HG03097 (cell line): ENCODE results near the gene C10orf90.

ENCODE experiments used
- ATAC-seq: cut with Tn5 transposase; IDR thresholded peaks from one replicate; pipeline ENCODE4 v1.9.1; 2021; ENCODE audit not compliant: unreplicated experiment, low FRiP score

C10orf90 gene

DNA sequence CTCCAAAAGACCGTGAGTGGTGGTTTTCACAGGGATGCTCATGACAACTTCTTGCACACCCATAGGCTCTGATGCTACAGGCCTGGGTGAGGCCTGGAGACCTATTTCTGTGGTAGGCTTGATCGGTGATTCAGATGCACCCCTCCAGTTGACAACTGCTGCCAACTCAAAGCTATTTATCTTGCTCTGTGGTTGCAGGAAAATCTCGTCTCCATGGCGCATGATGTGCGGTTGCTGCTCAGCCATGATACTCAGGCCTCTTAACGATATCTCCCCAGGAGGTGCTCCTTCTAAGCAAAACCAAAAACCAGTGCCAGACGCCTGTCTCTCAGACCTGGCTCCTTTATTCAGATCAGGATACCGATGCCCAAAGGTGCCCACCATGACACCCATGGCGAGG lies 31.4 kb downstream of the C10orf90 start:
- no peak for ATAC-seq

DNA sequence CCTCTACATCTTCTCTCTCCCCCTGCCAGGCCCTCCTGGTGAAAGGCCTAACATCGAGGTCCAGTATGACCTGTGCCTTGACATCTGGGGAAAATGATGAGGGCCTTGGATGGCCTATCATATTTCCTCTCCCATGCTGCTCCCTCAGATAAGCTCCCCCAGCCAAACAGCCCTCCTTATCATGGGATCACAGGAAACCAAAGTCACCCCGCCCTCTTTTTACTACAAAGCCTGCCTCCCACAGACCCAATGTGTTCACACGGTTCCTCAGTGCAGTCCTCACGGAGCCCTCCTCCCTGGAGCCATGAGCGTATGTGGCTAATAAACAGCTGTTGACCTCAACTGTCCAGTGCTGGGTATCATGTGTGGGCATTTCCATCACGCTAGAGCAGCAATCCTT lies 32.0 kb downstream of the C10orf90 start:
- no peak for ATAC-seq

GRCh38 chr10:126637501-126637900 lies 33.0 kb downstream of the C10orf90 start:
- no peak for ATAC-seq

DNA sequence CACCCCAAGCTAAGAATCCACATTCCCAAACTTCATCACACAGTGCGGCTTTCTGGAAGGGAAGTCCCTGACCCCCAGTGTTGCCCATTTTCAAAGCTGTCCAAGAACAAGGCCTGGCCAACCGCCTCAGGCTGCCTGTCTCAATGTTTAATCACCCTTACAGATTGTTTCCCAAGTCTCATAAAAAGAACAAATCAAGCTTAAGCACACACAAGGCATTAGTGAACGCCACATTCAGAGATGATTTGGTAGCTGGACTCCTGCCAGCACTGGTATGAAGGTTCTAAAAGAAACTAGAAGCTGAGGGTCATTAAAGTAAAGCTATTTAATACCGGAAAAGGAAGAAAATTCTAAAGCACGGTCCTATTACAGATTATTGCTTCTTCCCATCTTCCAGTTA lies 35.6 kb downstream of the C10orf90 start:
- no peak for ATAC-seq

- ATAC-seq: no peak
Measured at GRCh38 chr10:126634347-126634746, 36.1 kb downstream of the C10orf90 start.

DNA sequence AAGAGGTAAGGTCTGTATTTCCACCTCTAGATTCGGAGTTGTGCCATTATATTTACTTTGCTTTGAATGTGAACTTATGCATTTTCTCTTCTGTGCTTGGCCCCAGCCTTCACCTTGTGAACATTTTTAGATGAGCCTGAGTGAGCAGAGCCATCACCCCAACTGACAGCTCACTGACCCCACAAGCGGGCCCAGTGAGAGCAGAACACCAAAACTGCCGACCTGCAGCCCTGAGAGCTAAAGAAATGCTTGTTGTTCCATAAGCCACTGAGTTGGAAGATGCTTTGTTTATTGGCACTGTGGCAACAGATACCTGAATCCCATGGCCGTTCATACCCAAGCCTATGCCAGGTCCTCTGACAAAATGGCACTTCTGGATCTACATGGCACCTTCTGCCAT lies 37.8 kb downstream of the C10orf90 start:
- no peak for ATAC-seq

DNA sequence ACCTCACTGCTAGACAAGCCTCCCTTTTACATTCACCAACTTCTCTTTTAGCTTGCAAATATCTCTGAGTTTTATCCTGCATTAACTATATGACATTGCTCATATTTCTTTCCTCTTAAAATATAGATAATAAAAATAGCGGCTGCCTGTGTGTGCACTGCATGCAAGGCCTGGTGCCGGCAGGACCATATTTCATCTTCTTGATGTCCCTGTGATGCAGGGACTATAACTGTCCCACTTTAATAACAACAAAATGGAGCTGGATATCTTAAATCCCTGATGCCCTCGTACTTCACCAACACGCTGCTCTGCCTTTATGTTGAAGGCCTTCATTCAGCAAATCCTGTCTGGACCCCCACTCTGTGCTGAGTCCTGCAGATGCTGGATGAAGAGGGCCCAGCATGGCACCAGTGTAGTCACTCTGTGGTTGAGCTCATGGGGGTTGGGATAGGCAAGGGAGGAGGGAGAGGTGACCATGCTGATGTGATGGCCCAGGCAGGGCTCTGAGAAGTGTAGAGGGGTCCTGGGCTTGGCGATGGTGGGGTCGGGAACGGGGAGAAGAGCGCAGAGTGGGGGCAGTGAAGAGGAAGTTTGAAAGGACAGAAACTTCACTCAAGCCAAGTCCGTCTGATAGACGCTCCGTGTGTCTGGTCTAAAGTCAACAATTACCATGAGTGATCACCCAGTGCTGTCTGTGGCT lies 40.4 kb downstream of the C10orf90 start:
- no peak for ATAC-seq

DNA sequence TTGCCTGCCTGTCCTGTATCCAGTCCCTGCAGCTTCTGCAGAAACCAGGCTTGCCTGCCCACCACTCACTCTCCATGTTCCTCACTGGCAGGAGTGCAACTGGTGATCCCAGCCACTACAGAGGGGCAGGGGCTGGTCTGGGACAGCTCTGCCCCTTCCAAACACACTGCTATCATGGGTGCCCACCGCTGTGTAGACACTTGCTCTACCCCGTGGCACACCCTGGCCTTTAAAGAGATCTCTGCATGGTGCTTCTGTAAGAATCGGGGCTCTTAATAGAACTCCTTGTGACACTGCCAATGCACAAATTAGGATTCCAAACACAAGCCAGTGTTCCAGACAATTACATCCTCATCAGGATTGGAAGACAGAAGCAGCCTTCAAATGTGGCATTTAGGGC lies 41.7 kb downstream of the C10orf90 start:
- ATAC-seq: no peak

- no peak for ATAC-seq
Measured at GRCh38 chr10:126621846-126622245, 48.6 kb downstream of the C10orf90 start.

DNA sequence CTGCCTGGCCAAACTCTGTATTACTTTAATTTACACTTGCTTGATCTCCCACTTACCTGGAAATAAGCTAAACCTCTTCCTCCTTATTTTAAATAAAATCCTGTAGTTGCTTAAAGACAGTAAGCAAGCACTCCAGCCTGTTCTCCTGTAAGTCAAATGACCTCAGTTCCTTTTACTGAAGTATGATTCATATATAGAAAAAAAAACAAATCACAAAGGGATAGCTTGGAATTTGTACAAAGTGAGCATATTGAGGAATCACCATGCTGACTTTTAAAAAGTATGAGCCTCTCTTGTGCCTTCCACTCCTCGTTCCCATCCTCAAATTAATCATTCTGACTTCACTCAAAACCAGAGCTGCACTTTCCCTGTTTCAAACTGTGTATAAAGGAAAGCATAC lies 52.0 kb downstream of the C10orf90 start:
- no peak for ATAC-seq

GRCh38 chr10:126617733-126618132 lies 52.8 kb downstream of the C10orf90 start:
- ATAC-seq: no peak

DNA sequence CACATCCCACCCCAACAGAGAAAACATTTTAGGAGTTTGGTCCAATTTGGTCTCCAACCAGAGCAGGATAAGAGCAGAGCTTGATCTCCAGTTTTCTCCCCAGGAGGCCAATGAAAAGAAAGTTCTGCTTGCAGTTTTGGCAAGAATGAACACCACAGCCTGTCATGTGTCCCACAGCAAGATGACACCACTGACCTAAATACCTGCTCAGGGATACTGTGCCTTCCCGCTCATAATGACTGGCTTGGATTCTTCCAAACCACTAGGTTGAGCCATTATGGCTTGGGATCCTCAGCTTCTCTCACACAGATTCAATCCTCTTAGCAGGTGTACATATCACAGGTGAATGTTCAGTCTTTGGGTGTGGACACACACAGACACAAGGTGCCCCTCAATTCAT lies 53.3 kb downstream of the C10orf90 start:
- no peak for ATAC-seq

DNA sequence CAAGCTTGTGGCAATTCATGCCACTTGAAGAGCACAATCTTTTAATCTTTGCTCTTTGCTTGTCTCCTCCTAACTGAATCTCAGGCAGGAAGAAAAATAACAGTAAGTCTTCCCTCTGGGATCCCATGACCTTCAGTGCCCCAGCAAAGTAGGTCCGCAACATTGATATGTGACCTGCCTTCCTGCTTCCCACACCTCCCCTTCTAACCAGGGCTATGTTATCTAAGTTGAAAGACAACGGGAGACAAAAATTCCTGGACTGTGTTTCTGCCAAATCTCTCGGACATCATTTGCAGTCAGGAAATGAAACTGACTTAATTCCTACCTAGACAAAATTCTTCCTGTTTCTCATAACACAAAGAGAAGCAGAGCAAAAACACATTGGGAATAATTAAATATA lies 53.8 kb downstream of the C10orf90 start:
- ATAC-seq: no peak

- no peak for ATAC-seq
Measured at GRCh38 chr10:126611303-126611702, 59.2 kb downstream of the C10orf90 start.

- ATAC-seq: no peak
Measured at GRCh38 chr10:126609566-126609965, 60.9 kb downstream of the C10orf90 start.

DNA sequence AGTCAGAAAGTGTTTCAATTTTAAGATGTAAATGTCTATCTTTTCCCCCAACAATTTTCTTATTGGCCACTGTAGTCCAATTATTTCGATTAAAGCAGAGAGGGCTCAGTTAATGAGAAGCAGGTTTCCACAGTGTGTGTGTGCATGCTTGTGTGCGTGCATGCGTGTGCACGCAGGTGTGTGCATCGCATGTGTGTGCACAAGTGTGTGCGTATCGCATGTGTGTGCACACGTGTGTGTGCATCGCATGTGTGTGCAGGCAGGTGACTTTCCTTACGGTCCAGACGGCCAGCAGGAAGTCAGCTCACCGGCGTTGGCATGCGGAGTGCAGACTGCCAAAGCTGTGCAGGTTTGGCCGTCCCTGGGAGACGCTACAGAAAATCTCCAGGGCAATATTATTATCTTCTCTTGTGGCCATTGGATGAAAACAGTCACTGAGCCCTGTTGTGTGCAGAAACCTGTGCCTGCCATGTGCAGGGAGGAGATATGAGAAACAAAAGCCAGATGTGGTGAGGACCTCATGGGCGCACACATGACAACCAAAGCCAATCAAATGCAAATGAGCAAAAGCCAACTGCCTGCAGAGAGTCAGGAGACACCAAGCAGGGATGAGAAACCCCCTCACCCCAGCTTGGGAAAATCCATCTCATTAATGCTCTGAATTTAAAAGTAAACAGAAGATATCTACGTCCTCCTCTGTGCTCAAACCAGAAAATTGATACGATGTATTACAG lies 70.4 kb downstream of the C10orf90 start:
- ATAC-seq: no peak

GRCh38 chr10:126598009-126598408 lies 72.5 kb downstream of the C10orf90 start:
- ATAC-seq: no peak

GRCh38 chr10:126597211-126597610 lies 73.3 kb downstream of the C10orf90 start:
- ATAC-seq: no peak

DNA sequence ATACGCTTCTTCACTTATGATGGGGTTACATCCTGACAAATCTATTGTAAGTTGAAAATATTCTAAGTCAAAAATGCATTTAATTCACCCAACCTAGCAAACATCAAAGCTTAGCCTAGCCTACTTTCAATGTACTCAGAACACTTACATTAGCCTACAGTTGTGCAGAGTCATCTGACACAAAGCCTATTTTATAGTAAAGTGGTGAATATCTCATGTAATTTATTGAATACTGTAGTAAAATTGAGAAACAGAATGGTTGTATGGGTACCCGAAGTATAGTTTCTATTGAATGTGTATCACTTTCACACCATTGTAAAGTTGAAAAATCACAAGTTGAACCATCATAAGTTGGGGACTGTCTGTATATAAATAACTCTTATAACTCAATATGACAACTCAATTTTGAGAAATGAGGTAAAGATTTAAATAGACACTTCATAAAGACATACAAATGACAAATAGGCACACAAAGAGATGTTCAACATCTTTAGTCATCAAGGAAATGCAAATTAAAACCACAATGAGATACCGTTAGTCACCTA lies 73.9 kb downstream of the C10orf90 start:
- ATAC-seq: no peak

DNA sequence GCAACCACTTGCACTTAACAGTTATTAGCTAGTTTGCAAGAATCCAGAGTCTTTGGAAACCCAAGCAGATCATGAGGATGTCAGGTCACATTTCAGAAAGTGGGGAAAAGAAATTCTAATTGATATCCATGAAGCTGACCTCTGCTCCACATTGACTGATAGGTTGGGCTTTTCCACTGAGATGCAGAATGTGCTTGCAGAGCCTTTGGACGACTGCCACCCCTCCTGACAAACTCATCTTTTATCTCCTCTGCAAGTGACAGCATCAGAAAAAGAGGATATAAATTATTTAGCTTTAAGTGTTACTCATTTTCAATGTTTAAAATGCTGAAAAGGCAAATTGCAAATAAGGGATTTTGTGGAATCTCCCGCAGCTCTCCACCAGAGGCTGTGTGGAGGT lies 75.3 kb downstream of the C10orf90 start:
- no peak for ATAC-seq

DNA sequence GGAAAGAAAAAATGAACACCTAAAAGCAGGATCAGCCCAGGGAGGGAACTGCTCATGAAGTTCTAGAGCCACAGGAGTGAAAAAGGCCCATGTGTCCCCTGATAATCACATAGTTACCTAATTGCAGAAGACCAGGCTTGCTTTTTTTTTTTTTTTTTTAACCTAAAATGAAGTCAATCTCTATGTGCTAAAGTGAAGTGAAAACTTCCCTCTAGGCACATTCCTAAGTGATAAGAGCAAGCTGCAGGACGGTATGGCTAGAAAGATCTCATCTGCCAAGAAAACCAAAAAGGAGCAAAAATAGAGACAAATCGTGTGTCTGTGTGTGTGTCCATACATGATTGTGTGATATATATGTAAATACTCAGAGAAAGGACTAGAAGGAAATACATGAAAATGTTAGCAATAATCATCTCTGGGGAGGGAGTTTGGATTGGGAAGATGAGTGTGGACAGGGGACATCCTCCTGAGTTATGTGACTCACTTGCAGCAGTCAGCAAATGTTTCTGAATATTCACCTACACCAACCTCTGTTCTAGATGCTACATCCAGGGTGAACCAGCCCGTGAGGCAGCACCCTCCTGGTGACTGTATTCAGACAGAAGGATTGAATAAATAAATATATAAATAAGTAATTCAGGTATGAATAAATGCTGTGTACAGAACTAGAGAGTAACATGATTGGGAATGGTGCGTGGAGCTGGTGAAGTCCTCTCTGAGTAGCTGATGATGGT lies 76.4 kb downstream of the C10orf90 start:
- no peak for ATAC-seq
